Left colon (tissue), 2 donors: ENCODE measurements around the gene TMEM115. TPM values are rescaled to one million over a fixed set of nuclear protein-coding genes. Genes with fewer than 3 reads are reported as not detected.

Experiments
- ATAC-seq: fragments of 200-7000 bp; cut with Tn5 transposase; one replicate; pipeline ENCODE4 v1.9.1; 2020; ENCODE audit warnings: mild to moderate bottlenecking, moderate library complexity
- DNase-seq, 2 donors: peaks; one replicate each; pipeline ENCODE4 v3.0.0-alpha.2; 2020
- intact Hi-C, 2 donors: fragments of 100-400 bp; cut with DNase I in 1 of 2; cut with micrococcal nuclease in 1 of 2; formaldehyde crosslinking; loops; one replicate each; pipeline versions ENCODE4 v1.11.2 to v1.14.0; 2022; cut with DNase I, micrococcal nuclease
- total RNA-seq, 2 donors: library from RNA; stranded (reverse); fragmentation: NEBNext Ultra II Directional; extraction: Animal tissue kit (Norgen Biotek cat#: 25700); gene quantifications; one replicate each; pipeline ENCODE4 v1.2.1, GENCODE V29; 2021
- donor health status: DM: no; HTN: no; CAD: no.
- donor health status: DM: yes; HTN: yes; CAD: no.

Gene TMEM115
- total RNA-seq, 2 donors from 2014 or later: 44.6 to 48.3 TPM

DNA sequence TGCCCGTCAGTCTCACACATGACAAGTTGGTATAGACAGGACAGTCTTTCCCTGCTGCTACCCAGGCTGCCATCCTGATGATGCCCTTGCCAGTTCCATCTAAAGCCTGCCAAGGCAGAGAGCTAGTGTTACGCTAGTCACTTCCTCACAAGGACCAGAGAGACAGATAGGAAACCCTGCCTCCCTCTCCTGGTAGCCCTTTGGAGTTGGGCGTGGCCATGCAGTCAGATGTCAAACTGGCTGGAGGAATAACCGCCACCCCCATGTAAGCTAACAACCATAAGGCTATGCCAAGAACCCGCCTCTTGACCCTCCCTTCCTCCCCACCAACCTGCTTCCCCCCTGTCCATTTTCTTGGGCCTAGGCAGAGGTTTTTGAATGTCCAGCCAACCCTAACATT, 2.8 kb downstream of the TMEM115 start:
- ATAC-seq (peak; percentile 67), DNase-seq (peak; percentile 79 to 91)
- intact Hi-C loops: loop anchor here in 1 of 2 donors (10.0 kb wide), 1 partner anchor 198 kb away; no protein-coding TSS in a partner anchor

DNA sequence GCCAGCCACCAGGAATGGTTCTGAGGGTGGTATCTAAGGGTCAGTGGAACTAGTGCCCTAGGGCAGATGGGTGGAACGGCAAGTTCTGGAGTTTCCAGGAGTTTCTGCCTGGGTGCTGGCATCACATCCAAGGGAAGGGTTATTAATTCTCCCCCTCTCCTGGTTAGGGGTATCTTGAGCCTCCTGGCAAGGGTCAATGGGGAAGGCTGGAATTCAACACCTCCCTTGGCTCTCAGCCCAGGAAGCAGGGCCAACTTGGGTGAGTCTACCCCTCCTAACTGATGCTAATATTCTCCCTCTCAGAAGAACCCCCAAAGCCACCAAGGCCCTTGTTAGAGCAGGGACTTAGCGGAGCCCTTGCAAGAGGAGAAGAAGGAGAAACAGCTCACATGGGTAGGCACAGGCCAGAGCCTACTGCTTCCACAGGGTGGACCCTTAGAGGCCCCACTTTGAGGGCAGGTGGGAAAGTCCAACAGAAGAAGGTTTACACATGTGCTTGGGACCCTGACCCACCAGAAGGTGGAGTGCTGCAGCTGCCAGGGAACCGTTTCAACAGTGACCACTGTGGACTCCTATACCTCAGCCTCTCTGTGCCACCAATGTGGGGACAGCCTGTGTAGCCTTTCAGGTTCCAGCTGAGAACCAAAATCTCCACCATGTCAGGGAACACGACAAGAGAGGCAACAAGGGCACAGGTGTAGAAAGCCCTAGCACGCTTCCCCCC, 3.3 kb downstream of the TMEM115 start:
- intact Hi-C loops: loop anchor here in 1 of 2 donors (10.0 kb wide), 1 partner anchor 199 kb away; no protein-coding TSS in a partner anchor
- DNase-seq: no peak
- ATAC-seq: no peak

DNA sequence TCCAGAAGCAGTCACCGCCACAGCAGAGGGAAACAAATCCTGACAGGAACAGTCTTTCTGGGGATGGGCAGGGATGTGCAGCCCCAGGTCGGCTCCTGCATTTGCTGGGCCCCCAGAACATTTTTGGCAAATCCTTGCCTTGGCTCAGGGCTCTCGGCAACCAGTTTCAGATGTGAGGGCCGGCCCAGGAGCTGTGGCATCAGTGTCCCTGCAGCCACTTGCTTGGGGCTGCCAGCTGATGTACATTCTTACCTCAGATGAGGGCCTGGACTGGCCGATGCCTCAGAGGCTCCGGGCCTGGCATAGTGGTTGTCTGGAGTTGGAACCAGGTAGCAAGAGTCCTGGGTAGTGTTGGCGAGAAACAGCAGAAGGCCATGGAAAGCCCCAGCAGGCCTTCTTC, 4.5 kb downstream of the TMEM115 start:
- ATAC-seq (no peak), DNase-seq (no peak)
- intact Hi-C loops: loop anchor here in 1 of 2 donors (10.0 kb wide), 1 partner anchor 200 kb away; no protein-coding TSS in a partner anchor

DNA sequence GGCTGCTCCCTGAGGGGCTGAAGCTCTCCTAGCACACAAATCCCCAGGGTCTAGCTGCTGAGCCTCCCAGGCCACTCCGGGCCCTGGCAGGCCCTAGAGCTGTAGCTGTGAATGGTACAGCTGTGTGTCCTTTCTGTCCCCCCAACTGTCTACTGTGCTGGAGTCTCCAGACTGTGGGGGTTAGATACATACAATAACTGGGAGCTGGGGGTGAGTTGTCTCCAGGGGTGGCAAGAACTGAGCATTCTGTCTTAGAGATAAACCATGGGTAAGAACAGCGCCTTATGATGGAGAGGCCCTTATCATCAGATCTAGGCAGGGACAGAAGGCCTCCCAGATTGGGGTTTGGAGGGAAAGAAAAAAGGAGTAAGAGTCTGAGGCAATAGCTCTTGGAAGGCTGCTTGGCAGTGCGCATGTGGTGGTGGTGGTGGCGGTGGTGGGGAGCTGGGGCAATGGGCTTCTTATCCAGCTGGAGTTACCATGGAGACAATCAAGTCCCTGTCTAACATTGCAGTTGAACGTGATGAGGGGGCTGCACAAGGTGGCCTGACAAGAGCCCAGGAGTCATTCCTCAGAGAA, 5.0 kb downstream of the TMEM115 start:
- no peak for ATAC-seq
- no peak for DNase-seq
- intact Hi-C loops: loop anchor here in 1 of 2 donors (10.0 kb wide), 1 partner anchor 201 kb away; no protein-coding TSS in a partner anchor

DNA sequence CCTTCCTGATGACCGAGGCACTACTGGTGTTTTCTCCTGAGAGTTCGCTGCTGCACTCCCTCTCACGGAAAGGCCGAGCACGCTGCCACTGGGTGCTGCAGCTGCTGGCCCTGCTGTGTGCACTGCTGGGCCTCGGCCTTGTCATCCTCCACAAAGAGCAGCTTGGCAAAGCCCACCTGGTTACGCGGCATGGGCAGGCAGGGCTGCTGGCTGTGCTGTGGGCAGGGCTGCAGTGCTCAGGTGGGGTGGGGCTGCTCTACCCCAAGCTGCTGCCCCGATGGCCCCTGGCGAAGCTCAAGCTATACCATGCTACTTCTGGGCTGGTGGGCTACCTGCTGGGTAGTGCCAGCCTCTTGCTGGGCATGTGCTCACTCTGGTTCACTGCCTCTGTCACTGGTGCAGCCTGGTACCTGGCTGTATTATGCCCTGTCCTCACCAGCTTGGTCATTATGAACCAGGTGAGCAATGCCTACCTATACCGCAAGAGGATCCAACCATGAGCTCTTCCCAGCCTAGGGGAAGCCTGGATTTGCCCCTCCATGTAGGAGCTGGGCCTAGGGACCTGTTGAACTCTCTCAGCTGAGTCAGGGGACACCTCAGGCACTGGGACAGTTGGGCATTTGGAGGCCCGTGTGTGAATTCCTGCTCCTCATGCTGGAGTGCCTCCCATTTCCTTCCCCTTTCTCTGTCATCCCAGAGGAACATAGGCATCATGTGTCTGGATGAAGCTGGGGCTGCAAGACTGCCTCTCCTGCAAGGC, 5.9 kb downstream of the TMEM115 start:
- intact Hi-C loops: loop anchor here in 1 of 2 donors (10.0 kb wide), 1 partner anchor 201 kb away; no protein-coding TSS in a partner anchor
- ATAC-seq (no peak), DNase-seq (no peak)

DNA sequence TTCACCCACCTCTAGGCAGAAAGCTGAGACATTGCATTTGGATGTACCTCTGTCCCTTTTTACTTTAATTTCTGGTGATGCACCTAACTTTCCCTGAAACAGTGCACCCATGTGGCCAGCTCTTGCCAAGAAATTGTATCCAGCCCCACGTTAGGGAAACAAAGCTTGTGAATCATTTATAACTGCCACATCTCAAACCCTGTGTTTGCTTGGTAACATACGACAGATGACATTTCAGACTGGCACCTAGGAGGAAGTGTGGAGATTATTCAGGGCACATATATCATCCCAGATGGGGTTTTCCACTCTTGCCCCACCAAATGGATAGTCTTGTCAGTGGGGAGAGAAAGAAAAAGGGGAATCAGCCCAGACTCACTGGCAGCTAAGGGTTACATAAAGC, 6.5 kb downstream of the TMEM115 start:
- peak; percentile 5 for ATAC-seq
- DNase-seq: no peak
- intact Hi-C loops: loop anchor here in 1 of 2 donors (10.0 kb wide), 1 partner anchor 202 kb away; no protein-coding TSS in a partner anchor

DNA sequence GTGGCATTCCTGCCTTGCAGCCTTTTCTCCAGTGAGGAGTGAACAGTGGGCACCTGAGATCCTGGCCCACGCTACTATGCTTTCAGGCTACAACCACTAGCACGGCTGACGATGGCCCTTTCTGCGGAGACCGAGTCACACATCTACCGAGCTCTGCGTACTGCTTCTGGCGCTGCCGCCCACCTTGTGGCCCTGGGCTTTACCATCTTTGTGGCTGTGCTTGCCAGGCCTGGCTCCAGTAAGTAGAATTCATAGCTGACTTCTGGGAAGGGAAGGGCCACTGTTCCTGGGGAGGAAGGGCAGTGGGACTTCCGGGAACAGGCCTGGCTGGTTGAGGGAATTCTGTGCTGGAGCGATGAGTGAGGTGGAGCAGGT, 8.0 kb downstream of the TMEM115 start:
- intact Hi-C loops: loop anchor here in 1 of 2 donors (10.0 kb wide), 1 partner anchor 203 kb away; no protein-coding TSS in a partner anchor
- ATAC-seq (no peak), DNase-seq (no peak)

DNA sequence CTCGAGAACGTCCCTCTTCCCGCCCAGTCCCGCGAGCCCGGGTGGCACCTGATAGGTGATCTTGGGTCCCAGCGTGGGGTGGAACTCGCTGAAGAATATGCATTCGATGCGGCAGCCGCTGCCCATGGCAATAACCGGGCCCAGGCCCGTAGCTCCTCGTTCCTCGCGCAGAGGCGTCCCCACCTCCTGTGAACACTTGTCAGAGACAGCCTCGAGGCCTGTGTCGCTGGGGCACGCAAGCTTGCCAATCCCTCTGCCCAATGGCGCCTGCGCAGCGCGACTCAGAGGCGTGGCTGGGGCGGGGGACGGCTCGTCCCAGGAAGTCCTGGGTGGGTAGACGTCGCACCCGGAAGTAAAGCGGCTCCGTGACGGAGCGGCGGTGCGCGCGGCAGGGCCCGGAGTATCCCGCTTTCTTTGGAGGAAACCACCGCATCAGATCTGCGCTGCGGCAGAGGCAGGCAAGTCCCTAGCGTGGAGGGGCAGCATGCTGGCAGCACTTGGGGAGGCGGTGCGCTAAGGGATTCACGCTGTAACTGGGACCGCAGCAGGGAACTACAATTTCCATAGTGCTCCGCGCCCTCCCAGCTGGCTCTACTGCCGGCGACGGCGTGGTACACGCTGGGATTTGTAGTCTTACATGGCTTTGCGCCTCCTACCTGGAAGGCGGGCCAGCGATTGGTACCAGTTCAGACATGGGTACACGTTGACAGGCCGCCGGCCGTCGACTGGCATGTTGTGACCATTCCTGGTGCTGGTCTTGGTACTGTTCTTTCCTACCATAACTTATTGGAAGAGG, 8.6 kb downstream of the TMEM115 start, which contains the start of the genes CYB561D2 and NPRL2:
Gene CYB561D2, plus strand, starts transcription at position 336 of the 796 bp plus-strand sequence. CDS start 572 bp downstream, outside the sequence.
Gene NPRL2, minus strand, starts transcription at position 249 of the 796 bp plus-strand sequence. Its CDS starts 123 bp downstream, at position 126.
- intact Hi-C loops: loop anchor here in 1 of 2 donors (10.0 kb wide), 1 partner anchor 204 kb away; no protein-coding TSS in a partner anchor
- peak; percentile 97 to 98 for DNase-seq
- ATAC-seq: peak; percentile 90

DNA sequence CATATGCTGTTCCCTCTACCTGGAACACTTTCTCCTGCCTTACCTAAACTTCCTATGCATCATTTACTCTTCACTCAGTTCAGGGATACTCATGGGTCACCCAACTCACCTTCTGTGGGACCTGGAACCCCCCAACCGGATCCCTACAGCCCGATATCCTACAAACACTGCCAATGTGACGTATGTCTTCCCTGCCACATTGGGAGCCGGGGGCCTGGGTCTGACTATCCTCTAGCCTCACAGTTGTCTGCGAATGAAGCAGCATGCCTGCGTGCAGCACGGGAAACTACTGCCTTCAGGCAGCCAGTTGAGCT, 9.2 kb downstream of the TMEM115 start:
- intact Hi-C loops: loop anchor here in 1 of 2 donors (10.0 kb wide), 1 partner anchor 205 kb away; no protein-coding TSS in a partner anchor
- no peak for DNase-seq
- no peak for ATAC-seq

DNA sequence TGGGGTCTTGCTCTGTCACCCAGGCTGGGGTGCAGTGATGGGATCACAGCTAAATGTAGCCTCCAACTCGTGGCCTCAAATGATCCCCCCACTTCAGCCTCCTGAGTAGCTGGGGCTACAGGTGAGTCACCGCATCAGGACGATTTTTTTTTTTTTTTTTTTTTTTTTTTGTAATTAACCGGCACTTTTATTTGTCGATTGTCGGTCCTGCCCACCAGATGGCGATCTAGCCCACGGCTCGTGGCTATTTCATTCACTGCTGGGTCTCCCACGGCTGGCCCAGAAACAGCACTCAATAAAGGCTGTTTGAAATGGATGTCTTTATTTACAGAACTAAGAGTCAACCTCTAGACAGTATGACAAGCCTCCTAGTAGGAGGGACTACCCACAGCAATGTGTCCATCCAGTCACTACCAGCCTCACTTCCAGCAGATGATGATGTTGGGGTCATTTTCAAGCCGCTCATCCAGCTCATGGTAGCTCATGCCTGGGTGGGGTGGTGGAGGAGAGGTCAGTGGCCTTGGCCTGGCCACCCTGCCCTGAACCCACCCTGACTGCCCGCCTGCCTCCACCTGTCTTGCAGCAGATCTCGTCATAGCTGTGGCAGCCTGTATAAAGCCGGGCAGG, 12.0 kb downstream of the TMEM115 start:
- peak; percentile 8 for ATAC-seq
- DNase-seq: peak in 1 of 2 donors; percentile 77
- intact Hi-C loops: no loop called here

DNA sequence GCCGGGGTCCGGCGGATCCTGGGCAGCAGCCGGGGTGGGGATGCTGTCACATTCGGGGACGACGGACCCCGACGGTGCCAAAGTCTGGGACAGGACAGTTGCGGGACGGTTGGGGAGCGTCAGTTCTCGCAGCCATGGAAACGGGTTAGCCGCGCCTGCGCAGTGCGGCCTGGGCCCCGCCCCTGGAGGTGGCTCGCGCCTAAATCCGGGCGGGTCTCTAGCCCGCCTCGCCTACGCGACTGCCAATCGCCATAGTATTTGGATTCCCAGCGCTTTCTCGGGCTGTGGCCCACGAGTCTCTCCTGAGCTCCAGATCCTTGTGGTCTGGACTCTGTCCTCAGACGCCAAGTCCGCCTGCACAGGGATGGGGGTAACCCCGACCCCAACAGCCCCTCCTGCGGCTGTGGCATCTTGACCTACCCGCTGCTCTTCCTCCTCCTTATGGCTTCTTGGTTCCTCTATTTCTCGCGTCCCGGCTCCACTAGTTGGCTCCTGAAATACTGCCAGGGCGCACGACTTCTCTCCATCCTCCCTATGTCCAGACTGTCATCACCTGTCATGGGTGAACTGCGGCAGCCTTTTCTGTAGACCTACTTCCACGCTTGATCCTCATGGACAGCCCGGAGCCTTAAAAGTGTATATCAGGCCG, 13.6 kb downstream of the TMEM115 start, which contains the start of gene ZMYND10:
Gene ZMYND10, minus strand, starts transcription at position 147 of the 649 bp plus-strand sequence. CDS start 153 bp downstream, outside the sequence.
- intact Hi-C loops: no loop called here
- ATAC-seq (peak; percentile 52), DNase-seq (peak; percentile 72 to 79)

DNA sequence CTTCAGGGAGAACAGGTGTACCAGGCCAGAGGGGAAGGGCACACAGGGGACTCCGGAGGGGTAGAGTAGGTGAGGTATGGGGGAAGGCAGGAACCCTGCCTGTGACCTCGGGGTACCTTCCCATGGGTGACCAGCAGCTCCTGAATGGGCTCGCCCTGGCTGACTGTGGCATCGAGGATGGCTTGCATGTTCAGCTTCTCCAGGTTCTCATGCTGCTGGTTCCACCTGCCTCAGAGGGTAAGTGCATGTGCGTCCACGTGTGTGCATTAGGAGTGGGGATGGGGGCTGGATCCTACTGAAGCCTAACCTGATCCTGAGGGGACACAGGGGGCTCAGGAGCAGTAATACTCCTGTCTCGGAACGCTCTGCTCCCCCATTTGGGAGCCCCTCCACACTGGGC, 14.3 kb downstream of the TMEM115 start:
- ATAC-seq (no peak), DNase-seq (no peak)
- intact Hi-C loops: no loop called here

DNA sequence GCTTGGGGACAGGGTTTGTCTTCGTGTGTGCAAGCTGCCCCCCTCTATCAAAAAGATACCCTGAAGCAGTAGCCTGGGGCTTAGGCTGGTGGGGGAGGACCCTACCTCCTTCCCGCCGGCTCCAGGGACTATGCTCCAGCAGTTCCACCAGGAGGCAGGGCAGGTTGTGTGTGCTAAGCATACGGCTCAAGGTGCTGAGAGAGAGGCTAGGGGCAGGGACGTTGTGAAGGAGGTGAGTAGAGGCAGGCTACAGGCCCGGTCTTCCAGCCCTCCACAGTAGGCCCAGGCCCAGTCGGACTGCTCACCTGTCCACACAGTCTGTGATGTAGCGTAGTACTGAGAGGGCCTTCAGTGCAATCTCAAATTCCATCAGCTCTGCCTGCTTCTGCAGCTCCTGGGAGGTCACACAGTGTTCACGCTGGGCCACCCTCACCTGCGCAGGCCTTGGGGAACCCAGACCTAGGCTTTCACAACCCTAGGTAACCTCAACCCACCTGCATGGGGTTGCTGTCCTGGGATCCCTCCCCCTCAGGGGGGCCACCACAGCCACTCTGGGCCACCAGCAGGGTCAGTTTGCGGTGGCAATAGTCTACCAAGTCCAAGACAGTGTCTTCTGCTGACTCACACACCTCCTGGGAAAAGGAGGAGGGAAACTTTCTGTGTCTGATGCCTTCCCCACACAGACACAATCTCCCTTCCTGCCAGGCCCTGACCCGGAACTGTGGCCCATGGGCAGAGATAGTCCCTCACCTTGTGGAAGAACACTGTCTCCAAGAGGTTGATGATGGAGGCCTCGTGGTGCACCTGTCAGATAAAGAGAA, 16.3 kb downstream of the TMEM115 start:
- DNase-seq (no peak), ATAC-seq (no peak)
- intact Hi-C loops: no loop called here

DNA sequence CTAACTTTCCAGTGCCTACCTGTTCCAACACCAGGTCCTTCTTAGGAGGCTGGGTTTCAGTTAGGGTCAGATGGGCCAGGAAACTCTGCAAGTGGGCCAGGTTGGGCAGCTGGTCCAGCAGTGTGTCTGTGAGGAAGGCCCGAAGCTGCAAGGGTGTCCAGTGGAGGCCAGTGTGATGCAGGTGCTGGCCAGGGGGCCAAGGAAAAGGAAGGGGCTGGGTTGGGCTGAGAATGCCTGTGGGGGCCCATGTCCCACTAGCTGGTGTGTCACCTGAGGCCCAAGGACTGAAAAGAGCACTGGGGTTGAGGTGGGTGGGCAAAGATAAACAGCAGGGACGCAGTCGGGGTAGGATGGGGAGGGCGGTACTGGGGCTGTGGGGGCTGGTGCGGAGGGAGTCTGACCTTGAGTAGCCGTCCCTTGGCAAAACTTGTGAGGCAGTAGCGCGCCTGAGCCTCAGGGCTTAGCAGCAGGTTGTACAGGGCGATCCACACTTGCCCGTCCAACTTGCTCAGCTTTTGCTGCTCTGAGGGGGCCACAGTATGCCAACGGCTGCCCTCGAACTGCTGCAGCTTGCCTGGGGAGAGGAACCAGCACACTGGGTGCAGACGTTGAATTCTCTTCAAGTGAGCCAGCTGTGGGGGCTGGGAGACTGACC, 17.2 kb downstream of the TMEM115 start:
- intact Hi-C loops: no loop called here
- ATAC-seq (no peak), DNase-seq (no peak)

DNA sequence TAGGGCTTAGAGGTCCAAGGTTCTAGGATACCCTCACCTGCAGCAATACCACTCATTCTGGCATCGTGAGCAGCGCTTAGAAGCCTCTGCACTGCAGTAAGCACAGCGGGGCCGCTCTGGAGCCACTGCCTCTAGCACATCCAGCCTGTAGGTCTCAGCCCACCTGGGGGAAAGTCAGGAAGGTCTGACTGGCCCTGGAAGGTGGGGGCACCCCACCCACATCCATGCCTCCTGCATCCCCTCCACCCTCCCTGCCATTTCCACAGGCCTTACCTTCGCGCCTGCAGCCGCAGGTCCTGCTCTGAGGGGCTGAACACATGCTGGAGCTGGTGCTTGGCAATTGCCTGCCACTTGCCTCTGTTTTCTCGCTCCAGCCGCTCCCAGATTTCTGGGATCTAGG, 17.8 kb downstream of the TMEM115 start:
- ATAC-seq: no peak
- no peak for DNase-seq
- intact Hi-C loops: no loop called here
